D721Med (cell line): ENCODE measurements around the gene NOD2.

ENCODE experiments used
- DNase-seq: peaks from one replicate; pipeline ENCODE4 v3.0.0; 2011; ENCODE audit warnings: low spot score; ENCODE audit not compliant: insufficient read length
- FAIRE-seq: peaks from 2 replicates; lab custom pipeline; 2011; peaks lifted over from hg19 to GRCh38; lab: Jason Lieb, UNC
- CTCF ChIP-seq: IDR thresholded peaks from 2 replicates; pipeline ENCODE4 v1.5.1; 2012; ENCODE audit warnings: mild to moderate bottlenecking, control low read depth; ENCODE audit not compliant: insufficient read depth; ENCODE audit errors: missing control alignments

NOD2 gene

GRCh38 chr16:50742576-50743200 is 49.3 kb downstream of the NOD2 start:
- DNase-seq (no peak), FAIRE-seq (no peak)
- no peak for TF ChIP-seq CTCF

DNA sequence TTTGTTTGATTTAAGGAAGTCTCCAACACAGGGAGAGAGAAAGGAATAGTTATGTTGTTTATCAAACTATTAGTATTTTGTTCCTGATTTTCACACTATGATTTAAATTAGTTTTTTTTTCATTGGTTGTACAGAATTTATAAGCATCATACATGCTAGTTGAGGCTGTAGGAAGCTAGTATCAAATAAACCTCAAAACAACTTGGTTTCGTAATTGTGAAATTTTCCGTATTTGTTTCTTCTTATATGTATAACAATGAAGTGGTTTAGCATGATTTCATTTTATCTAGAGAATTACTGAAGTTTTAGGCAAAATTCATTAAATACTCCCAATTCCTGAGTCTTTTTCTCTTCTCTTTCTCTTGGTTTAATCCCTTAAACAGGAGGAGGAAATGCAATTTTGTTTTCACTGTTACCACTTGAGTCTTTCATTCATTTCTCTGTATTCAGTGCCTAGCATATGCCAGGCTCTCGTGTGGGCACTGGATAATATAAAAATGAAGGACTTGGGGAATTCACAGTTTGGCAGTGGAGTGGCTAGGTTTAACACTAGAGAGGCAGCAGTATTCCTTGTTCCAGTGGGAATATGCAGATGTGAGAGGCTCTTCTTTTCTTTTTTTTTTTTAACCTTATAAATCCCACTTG is 50.3 kb downstream of the NOD2 start:
- FAIRE-seq: no peak
- DNase-seq: no peak
- TF ChIP-seq CTCF: no peak

DNA sequence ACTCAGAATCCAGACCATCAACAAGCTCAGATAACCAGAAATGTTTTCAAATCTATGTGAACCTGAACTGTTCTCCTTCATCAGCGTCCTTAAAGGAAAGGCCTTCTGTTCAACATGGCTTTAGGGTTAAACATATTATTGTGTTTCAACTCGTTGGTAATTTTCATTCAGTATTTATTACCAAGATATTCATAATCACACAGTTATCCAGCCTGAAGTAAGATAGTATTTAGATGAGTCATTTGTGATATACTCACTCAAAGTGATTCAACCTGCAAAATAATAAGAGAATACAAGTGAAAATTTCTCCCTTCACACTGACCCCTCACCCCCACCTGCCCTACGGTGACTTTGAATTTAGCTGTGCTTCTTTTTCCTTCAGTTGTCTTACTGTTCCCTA is 51.5 kb downstream of the NOD2 start:
- FAIRE-seq: no peak
- no peak for TF ChIP-seq CTCF
- DNase-seq: no peak

DNA sequence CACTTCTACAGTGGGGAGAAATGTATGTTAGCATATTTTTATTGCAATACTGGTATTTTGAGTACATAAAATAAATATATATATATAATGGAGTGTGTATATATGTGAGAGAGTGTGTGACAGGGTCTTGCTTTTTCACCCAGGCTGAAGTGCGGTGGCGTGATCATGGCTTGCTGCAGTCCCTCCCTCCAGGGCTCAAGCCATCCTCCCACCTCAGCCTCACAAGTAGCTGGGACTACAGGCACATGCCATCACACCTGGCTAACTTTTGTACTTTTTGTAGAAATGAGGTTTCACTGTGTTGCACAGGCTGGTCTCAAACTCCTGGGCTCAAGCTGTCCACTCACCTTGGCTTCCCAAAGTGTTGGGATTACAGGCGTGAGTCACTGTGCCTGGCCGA is 52.5 kb downstream of the NOD2 start:
- DNase-seq: no peak
- TF ChIP-seq CTCF: no peak
- FAIRE-seq: no peak

DNA sequence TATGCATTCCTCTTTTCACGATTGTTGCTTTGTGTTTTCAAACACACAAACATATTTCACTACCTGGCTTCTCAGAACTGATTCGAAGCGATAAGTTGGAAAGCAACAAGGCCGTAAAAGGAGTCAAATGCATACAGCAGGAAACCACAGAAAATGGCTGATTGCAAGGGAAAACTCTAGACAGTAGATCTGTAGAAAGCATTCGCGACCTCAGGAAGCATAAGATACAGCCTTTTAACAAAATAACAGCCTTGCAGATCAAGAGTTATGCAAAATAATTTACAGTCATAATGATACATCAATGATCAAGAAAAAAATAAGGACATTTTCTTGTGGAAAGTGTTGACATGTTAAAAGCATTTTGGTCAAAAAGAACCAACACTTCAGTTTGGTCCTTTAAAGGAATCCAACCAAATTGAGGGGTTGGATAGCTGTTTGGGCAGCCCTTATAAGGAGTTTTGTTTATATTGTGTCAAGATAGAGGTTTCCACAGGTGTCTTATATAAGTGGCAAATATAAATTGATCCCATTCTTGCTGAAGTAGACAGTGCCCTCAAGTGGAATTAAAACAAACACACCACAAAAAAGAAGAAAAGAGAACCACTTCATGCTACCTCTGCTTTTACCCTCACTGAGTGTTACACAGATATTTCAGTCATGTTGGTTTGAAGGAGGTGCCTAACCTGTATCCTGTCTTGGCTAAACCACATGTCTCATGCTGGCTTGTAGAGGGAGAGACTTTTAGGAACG is 54.0 kb downstream of the NOD2 start:
- peak; percentile 31 for TF ChIP-seq CTCF
- no peak for FAIRE-seq
- DNase-seq: no peak

GRCh38 chr16:50751528-50751927 is 58.1 kb downstream of the NOD2 start:
- no peak for TF ChIP-seq CTCF
- no peak for DNase-seq
- FAIRE-seq: no peak
